GM04503 (cell line): ENCODE data around the gene SRPK1.
A peak's percentile ranks its signal among the peaks of the same experiment; 100 is the strongest.

ENCODE experiments used
- DNase-seq: peaks from one replicate; pipeline ENCODE4 v3.0.0-alpha.2; 2012; ENCODE audit warnings: low read depth

SRPK1 gene

DNA sequence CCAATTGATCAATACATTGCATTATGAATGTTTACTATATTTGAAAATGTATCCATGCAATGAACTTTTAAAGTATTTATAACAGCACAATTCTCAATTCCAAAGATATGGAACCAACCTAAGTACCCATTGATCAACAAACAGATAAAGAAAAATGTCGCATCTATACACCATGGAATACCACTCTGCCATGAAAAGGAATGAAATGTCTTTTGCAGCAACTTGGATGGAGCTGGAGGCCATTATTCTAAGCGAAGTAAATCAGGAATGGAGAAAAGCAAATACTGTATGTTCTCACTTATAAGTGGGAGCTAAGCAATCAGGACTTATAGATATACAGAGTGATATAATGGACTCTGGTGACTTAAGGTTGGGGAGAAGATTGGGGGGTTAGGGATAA, 22.9 kb downstream of the SRPK1 start:
- no peak for DNase-seq

DNA sequence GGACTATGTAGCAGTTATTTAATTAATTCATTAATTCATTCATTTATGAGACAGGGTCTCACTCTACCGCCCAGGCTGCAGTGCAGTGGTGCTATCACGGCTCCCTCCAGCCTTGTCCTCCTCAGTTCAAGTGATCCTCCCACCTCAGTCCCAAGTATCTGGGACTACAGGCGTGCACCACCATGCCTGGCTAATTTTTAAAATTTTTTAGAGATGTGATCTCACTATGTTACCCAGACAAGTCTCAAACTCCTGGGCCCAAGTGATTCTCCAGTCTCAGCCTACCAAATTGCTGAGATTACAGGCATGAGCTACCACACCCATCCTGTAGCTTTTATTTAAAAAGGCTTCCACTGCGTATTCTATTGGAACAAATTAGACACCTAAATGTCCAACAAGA, 23.4 kb downstream of the SRPK1 start:
- no peak for DNase-seq

- DNase-seq = no peak
These were observed 23.9 kb downstream of the SRPK1 start for GRCh38 chr6:35897036-35897435.

GRCh38 chr6:35896228-35896627, 24.7 kb downstream of the SRPK1 start:
- no peak for DNase-seq

DNA sequence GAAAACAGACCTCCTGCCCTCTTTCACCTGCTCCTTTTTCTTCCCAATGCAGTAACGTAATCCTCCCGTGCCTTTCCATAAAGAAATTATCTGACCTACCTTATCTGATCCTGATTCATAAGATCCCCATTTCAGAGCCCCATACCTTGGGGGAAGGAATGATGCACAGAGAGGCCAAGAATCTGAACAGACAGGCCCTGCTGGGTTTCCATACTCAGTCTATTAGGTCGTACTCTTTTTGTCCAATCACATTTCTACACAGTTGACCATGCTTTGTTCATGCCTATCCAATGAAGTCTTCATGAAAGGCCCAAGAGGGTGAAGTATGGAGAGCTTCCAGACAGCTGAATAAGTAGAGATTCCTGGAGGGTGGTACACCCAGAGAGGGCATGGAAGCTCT, 25.3 kb downstream of the SRPK1 start:
- DNase-seq = no peak

DNA sequence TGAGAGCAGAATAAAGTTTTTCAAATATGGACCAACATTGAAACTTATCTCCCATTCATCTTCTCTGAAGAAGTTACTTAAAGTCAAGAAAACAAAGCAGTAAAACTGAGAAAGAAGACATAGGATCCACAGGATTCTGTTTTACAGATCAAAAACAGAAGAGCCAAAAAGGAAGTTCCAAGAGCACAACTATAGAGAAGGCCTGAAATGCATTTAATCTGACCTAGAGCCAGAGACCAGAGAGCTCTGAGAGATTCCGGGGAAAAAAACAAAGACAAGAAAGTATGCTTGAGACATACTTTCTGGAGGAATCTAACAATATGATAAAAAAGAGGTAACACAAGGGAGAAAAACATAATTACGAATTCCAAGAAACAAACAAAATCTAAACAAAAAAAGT, 26.1 kb downstream of the SRPK1 start:
- DNase-seq = no peak

DNA sequence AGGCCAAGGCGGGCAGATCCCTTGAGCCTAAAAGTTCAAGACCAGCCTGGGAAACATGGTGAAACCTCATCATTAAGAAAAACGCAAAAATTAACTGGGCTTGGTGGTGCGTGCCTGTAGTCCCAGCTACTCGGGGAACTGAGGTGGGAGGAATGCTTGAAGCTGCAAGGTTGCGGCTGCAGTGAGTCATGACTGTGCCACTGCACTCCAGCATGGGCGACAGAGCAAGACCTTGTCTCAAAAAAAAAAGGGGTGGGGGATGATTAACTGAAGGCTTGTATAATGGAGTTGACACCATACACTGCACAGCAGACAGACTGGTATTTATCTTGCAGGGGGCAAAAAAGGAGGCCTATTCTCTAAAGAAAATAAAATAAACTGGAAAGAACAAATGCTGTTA, 27.7 kb downstream of the SRPK1 start:
- no peak for DNase-seq

DNA sequence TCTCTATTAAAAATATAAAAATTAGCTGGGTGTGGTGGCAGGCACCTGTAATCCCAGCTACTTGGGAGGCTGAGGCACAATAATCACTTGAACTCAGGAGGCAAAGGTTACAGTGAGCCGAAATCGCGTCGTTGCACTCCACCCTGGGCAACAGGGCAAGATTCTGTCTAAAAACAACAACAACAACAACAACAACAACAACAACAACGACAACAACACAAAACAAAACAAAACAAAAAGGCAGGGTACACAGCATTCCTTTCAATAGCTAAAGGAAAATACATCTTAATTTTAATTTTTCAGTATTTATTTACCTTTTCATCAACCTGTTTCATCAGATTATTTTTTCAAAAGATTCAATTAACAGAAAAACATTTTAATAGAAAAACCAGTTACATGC, 28.4 kb downstream of the SRPK1 start:
- no peak for DNase-seq

DNA sequence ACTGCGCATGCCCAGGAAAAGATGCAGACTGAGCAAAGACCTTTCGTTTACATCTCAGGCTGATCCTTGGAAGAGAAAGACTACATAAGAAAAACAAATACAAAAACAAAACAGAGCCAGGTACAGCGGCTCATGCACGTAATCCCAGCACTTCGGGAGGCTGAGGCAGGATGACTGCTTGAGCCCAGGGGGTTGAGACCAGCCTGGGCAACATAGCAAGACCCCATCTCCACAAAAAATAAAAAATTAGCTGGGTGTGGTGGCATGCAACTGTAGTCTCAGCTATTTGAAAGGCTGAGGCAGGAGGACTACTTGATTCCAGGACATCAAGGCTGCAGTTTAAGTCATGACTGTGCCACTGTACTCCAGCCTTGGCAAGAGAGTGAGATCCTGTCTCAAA, 41.7 kb downstream of the SRPK1 start:
- no peak for DNase-seq

GRCh38 chr6:35876902-35877301, 44.0 kb downstream of the SRPK1 start:
- no peak for DNase-seq

DNA sequence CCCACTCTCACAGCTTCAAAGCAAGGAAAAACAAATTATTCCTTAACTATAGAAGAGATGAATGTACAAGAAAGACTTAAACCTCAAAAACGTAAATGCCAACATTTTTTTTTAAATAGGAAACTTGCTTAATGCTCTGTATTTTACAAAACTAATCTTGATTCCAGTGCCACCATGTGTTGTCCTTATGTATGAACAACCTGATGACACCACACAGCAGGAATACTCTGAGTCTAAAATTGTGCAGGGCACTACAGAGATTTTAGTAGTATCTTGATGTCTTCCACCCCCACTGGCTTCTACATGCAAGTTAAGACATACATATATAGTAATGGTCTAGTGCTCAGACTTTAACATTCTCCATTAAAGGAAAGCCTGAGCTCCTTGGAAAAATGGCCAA, 46.2 kb downstream of the SRPK1 start:
- DNase-seq = no peak

GRCh38 chr6:35859367-35859766, 61.5 kb downstream of the SRPK1 start:
- no peak for DNase-seq

DNA sequence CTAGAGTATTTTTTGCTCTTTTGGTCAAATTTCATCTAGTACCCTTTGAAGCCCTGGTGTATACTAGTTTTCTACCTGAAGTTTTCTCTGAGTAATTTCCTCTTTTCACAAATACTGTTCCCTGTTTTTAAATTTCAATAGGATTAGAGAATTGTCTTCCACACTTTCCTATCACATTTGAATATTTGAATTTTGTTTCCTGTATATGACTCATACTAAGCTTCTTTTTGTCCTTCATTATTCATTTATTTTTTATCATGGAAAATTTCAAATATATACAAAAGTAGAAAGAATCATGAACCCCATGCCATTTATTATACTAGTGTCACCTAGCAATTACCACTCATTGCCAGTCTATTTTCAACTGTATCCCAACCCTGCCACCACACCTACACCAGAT, 63.0 kb downstream of the SRPK1 start:
- DNase-seq = no peak

DNA sequence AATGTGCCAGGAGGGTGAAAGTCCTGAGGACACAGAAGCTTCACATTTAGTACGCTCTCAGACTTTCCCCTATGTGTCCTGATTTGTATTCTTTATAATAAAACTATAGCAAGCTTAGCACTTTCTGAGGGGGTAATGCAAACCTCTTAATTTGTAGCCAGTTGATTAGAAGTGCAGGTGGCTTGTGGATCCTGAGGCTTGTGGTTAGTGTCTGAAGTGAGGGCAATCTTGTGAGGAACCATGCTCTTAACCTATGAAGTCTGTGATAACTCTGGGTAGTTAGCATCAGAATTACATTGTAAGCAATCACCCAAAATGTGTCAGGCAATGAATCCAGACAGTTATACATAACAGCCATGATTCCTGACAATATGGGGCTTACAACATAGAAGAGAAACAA, 64.6 kb downstream of the SRPK1 start:
- no peak for DNase-seq

- DNase-seq = no peak
These were observed 67.9 kb downstream of the SRPK1 start for GRCh38 chr6:35852994-35853393.

DNA sequence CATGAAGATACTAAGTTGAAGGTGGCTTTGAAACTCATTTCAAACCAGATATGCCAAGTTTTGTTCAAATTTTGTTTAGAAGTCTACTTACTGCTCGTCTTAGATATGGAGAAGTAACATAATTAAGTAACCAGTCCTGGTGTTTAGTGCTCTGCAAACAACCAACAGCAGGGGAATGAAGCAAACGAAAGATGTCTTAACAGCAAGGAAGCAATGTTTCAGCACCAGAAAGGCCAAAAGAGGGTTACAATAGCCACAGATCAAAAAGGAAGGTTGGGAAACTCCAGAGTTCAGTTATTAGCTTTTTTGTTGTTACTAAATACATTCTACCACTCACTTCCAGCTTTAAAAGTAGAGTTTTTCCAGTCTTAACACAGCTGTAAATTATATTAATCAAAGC, 70.7 kb downstream of the SRPK1 start:
- DNase-seq = no peak

DNA sequence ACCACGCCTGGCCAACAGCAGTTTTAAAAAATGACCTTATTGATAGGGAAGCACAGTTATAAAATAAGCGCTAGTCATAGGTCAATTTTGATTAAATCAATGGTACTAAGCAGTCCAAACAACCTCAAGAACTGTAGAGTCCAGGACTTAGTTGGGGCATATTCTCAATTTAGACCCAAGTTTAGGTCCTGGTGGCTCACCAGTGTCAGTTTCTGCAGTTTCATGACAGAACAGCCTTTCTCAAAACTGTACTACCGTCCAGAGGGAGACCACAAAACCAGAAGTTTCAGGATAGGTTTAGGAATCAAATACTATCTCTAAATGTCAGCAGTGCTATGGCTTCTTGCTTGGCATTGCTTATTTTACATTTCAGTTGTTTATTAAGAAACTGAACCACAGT, 76.6 kb downstream of the SRPK1 start:
- no peak for DNase-seq

GRCh38 chr6:35842381-35842780, 78.5 kb downstream of the SRPK1 start:
- no peak for DNase-seq

- DNase-seq = no peak
These were observed 81.9 kb downstream of the SRPK1 start for GRCh38 chr6:35839019-35839418.

DNA sequence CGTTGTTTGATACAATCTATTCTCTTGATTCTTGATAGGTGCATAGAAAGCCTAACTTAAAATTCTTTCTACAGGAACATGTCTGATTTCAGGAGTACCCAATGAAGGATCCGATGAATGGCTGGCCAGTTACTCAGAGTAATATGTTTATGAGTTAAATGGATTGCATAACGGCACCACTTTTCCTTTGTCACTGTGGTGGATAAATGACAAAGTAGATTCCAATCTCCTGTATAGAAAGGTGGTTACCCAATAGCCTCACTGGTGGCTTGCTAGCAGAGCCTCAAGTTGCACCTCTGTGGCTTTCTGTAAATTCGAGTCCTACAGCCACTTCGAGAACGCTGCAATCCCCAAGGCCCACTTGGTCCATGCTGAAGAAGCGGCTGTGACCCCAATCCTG, 87.4 kb downstream of the SRPK1 start:
- DNase-seq = peak; percentile 1

GRCh38 chr6:35831257-35832007, 89.5 kb downstream of the SRPK1 start:
- DNase-seq = no peak

DNA sequence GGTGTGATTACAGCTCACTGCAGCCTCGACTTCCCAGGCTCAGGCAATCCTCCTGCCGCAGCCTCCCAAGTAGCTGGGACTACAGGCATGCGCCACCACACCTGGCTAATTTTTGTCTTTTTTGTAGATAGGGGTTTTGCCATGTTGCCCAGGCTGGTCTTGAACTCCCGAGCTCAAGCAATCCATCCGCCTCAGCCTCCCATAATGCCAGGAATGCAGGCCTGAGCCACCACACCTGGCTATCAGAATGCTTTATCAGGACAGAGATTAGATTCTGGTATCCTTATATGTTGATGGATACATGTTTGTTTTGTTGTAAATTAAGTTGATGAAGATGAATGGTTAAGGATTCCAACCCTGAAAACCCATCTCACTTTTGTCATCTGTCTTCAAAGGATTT, 91.6 kb downstream of the SRPK1 start:
- DNase-seq = no peak

DNA sequence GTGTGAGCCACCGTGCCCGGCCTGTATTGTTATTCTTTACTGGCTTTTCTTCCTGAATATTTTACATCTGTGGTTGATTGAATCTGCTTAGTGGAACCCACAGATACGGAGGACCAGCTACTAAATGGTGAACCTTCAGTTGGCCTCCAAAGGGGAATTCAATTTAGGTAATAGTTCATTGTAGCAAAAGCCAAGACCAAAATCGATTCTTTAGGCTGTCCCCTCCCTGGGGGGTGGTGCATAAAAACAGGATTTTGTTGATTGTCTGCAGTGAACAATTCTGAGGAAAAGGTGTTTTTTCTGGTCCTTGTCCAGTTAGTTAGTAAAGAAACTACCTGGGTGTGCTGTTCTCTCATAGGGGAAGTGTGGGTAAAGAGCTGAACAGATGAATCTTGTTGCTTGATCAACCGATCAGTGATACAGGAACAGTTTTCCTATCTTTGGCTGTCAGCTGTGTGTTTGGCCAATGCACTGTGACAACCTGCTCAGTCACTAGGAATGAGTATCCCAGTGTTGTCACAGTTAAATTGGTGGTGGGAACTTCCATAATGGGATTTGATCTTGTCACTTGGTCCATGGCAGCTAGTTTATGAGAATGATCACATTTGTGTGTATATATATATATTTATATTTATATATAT, 96.2 kb downstream of the SRPK1 start:
- DNase-seq = no peak

DNA sequence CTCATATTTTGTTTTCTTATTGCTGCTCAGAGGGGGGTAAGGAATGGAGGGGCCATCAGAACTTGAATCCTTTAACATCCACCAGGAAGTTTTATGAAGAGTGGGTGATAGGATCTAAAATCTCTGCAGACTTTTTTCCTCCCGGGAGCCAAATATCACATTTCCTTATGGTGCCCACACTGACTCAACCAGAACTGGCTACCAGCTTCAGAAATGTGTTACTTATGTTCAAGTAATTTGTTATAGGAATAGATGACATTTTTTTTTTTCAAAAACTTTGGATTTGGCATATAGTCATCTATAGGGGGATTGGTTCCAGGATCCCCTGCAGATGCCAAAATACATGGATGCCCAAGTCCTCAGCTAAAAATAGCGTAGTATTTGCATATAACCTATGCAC, 97.3 kb downstream of the SRPK1 start:
- no peak for DNase-seq
